ENCODE measurements around the gene CRYBG2. TPM values are rescaled to one million over a fixed set of nuclear protein-coding genes. Genes with fewer than 3 reads are reported as not detected.

Gene CRYBG2
- total and polyA plus RNA-seq, 2 of the 13 experiments (the other 11 are each of a cell fraction or from before 2014, with no cell fraction given): 1.3 to 2.9 TPM

- TF ChIP-seq SETDB1 (CRISPR knock-in tag; IDR thresholded peaks at IDR 0.05; ENCODE audit: borderline replicate concordance) (no peak), THAP8 (CRISPR knock-in tag; IDR thresholded peaks at IDR 0.05; ENCODE audit: borderline replicate concordance) (no peak), ZKSCAN8 (CRISPR knock-in tag; IDR thresholded peaks at IDR 0.05; ENCODE audit: borderline replicate concordance) (no peak), AFF4 (CRISPR knock-in tag; IDR thresholded peaks at IDR 0.05) (no peak), GATAD2A (CRISPR knock-in tag; IDR thresholded peaks at IDR 0.05) (peak; percentile 24; the same call in 1 of the 2 replicates), ZNF160 (CRISPR knock-in tag; IDR thresholded peaks at IDR 0.05) (no peak), GTF3A (CRISPR knock-in tag; conservative IDR thresholded peaks at IDR 0.05) (no peak), RFX5 (IDR thresholded peaks at IDR 0.05; ENCODE audit: low read depth, low read length) (no peak), ZNF17 (CRISPR knock-in tag; IDR thresholded peaks at IDR 0.05) (no peak), SALL2 (CRISPR knock-in tag; IDR thresholded peaks at IDR 0.05) (0 out of 2 replicates have a peak, but pooled peaks have one; percentile 20)
- TF ChIP-seq, protein P1, sequence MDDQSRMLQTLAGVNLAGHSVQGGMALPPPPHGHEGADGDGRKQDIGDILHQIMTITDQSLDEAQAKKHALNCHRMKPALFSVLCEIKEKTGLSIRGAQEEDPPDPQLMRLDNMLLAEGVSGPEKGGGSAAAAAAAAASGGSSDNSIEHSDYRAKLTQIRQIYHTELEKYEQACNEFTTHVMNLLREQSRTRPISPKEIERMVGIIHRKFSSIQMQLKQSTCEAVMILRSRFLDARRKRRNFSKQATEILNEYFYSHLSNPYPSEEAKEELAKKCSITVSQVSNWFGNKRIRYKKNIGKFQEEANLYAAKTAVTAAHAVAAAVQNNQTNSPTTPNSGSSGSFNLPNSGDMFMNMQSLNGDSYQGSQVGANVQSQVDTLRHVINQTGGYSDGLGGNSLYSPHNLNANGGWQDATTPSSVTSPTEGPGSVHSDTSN (CRISPR knock-in tag; IDR thresholded peaks at IDR 0.05; ENCODE audit: borderline replicate concordance): no peak
- TF ChIP-seq, protein P2, sequence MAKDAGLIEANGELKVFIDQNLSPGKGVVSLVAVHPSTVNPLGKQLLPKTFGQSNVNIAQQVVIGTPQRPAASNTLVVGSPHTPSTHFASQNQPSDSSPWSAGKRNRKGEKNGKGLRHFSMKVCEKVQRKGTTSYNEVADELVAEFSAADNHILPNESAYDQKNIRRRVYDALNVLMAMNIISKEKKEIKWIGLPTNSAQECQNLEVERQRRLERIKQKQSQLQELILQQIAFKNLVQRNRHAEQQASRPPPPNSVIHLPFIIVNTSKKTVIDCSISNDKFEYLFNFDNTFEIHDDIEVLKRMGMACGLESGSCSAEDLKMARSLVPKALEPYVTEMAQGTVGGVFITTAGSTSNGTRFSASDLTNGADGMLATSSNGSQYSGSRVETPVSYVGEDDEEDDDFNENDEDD (CRISPR knock-in tag; IDR thresholded peaks at IDR 0.05; ENCODE audit: borderline replicate concordance): no peak
- TF ChIP-seq, protein P3, sequence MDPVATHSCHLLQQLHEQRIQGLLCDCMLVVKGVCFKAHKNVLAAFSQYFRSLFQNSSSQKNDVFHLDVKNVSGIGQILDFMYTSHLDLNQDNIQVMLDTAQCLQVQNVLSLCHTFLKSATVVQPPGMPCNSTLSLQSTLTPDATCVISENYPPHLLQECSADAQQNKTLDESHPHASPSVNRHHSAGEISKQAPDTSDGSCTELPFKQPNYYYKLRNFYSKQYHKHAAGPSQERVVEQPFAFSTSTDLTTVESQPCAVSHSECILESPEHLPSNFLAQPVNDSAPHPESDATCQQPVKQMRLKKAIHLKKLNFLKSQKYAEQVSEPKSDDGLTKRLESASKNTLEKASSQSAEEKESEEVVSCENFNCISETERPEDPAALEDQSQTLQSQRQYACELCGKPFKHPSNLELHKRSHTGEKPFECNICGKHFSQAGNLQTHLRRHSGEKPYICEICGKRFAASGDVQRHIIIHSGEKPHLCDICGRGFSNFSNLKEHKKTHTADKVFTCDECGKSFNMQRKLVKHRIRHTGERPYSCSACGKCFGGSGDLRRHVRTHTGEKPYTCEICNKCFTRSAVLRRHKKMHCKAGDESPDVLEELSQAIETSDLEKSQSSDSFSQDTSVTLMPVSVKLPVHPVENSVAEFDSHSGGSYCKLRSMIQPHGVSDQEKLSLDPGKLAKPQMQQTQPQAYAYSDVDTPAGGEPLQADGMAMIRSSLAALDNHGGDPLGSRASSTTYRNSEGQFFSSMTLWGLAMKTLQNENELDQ (CRISPR knock-in tag; IDR thresholded peaks at IDR 0.05; ENCODE audit: borderline replicate concordance): no peak
Measured at GRCh38 chr1:26358411-26359384, 4.8 kb upstream of the CRYBG2 start (continued).
